Neural progenitor cell (in vitro differentiated cells): ENCODE results near the gene N4BP2. TPM values are rescaled to one million over a fixed set of nuclear protein-coding genes. Genes with fewer than 3 reads are reported as not detected.

Experiments
- DNase-seq: peaks from one replicate; pipeline ENCODE4 v3.0.0-alpha.2; 2016; ENCODE audit warnings: low spot score
- H2AFZ ChIP-seq: fragments of 200-600 bp; sonication (generic); replicated peaks from 2 replicates; pipeline ENCODE4 v1.6.1; 2016; ENCODE audit warnings: antibody characterized with exemption
- H3F3A ChIP-seq: fragments of 200-600 bp; sonication (generic); 2 replicates; pipeline ENCODE4 v1.6.1; 2016; ENCODE audit warnings: antibody characterized with exemption, low read depth
- H3K27ac ChIP-seq: fragments of 200-600 bp; sonication (generic); 2 replicates; pipeline ENCODE4 v1.5.1; 2016; ENCODE audit warnings: mild to moderate bottlenecking
- H3K27me3 ChIP-seq: fragments of 200-600 bp; sonication (generic); 2 replicates; pipeline ENCODE4 v1.6.1; 2016; ENCODE audit warnings: mild to moderate bottlenecking, moderate library complexity
- H3K36me3 ChIP-seq: fragments of 200-600 bp; sonication (generic); 2 replicates; pipeline ENCODE4 v1.5.1; 2016
- H3K4me1 ChIP-seq: fragments of 200-600 bp; sonication (generic); 2 replicates; pipeline ENCODE4 v1.6.1; 2016; ENCODE audit warnings: mixed run types
- H3K4me2 ChIP-seq: fragments of 200-600 bp; sonication (generic); 2 replicates; pipeline ENCODE4 v1.6.1; 2016
- H3K4me3 ChIP-seq: fragments of 200-600 bp; sonication (generic); 2 replicates; pipeline ENCODE4 v1.5.1; 2016
- H3K79me2 ChIP-seq: fragments of 200-600 bp; sonication (generic); 2 replicates; pipeline ENCODE4 v1.6.1; 2016; ENCODE audit warnings: low read depth
- H3K9ac ChIP-seq: fragments of 200-600 bp; sonication (generic); 2 replicates; pipeline ENCODE4 v1.6.1; 2016
- H3K9me3 ChIP-seq: fragments of 200-600 bp; sonication (generic); 2 replicates; pipeline ENCODE4 v1.5.1; 2016; ENCODE audit warnings: low read depth
- H4K20me1 ChIP-seq: fragments of 200-600 bp; sonication (generic); 2 replicates; pipeline ENCODE4 v1.6.1; 2016; ENCODE audit warnings: low read depth
- H3K27ac Mint-ChIP-seq: 3 replicates; pipeline ENCODE4 v1.8.0; 2021; ENCODE audit warnings: mixed read lengths
- H3K27me3 Mint-ChIP-seq: 2 replicates; pipeline ENCODE4 v1.8.0; 2022; ENCODE audit warnings: low read depth, mild to moderate bottlenecking, inconsistent platforms, moderate library complexity, mixed read lengths; ENCODE audit not compliant: insufficient read depth
- H3K36me3 Mint-ChIP-seq: 3 replicates; pipeline ENCODE4 v1.8.0; 2021; ENCODE audit warnings: mixed read lengths
- H3K4me1 Mint-ChIP-seq: 3 replicates; pipeline ENCODE4 v1.8.0; 2021; ENCODE audit warnings: mixed read lengths
- H3K4me3 Mint-ChIP-seq: 3 replicates; pipeline ENCODE4 v1.8.0; 2021; ENCODE audit warnings: mild to moderate bottlenecking, moderate library complexity, mixed read lengths
- H3K9me3 Mint-ChIP-seq: 3 replicates; pipeline ENCODE4 v1.8.0; 2020; ENCODE audit warnings: mixed read lengths
- CTCF ChIP-seq: fragments of 200-600 bp; sonication (generic); IDR thresholded peaks from 2 replicates; pipeline ENCODE4 v1.5.1; 2017; ENCODE audit warnings: antibody characterized with exemption, mild to moderate bottlenecking
- EZH2 ChIP-seq: fragments of 200-600 bp; sonication (generic); IDR thresholded peaks from 2 replicates; pipeline ENCODE4 v1.6.1; 2017; ENCODE audit warnings: antibody characterized with exemption, mild to moderate bottlenecking, moderate library complexity
- EZH2phosphoT487 ChIP-seq: fragments of 200-600 bp; sonication (generic); IDR thresholded peaks from 2 replicates; pipeline ENCODE4 v1.6.1; 2017; ENCODE audit warnings: antibody characterized with exemption
- total RNA-seq: library from RNA; depleted of rRNA; stranded (reverse); fragments of >200 nt; gene quantifications from 2 replicates; pipeline ENCODE4 v1.2.3, GENCODE V29; 2015; ENCODE audit warnings: low replicate concordance

Gene N4BP2
- total RNA-seq, 1 donor from 2014 or later: 80.9 TPM

GRCh38 chr4:40182954-40183353 is 126.3 kb downstream of the N4BP2 start:
- H3K27me3 Mint-ChIP-seq: no peaks in the 10 kb centered on the region

GRCh38 chr4:40183615-40184411 is 127.2 kb downstream of the N4BP2 start:
- H3K27ac Mint-ChIP-seq: no peak overlapping the region
- H3K27me3 Mint-ChIP-seq: no peaks in the 10 kb centered on the region
- H3K9ac ChIP-seq: no peak overlapping the region
- H4K20me1 ChIP-seq: no peaks in the 10 kb centered on the region
- H3K4me3 ChIP-seq: no peak overlapping the region
- H3K9me3 ChIP-seq: no peaks in the 10 kb centered on the region
- no peaks in the 10 kb centered on the region for H3K79me2 ChIP-seq
- no peak overlapping the region for H3K4me3 Mint-ChIP-seq
- H3K27ac ChIP-seq: no peak overlapping the region
- no peak for DNase-seq
- no peaks in the 10 kb centered on the region for H3K27me3 ChIP-seq
- no peak overlapping the region for H3K4me2 ChIP-seq
- H3K4me1 ChIP-seq: peaks cover 4% of the 10 kb centered on the region
- H3K9me3 Mint-ChIP-seq: no peaks in the 10 kb centered on the region
- H2AFZ ChIP-seq: no peak overlapping the region
- no peaks in the 10 kb centered on the region for H3K36me3 Mint-ChIP-seq
- H3K4me1 Mint-ChIP-seq: peaks cover 9% of the 10 kb centered on the region
- H3K36me3 ChIP-seq: no peaks in the 10 kb centered on the region
- H3F3A ChIP-seq: no peaks in the 10 kb centered on the region
- no peak for TF ChIP-seq EZH2
- TF ChIP-seq EZH2phosphoT487: no peak
- TF ChIP-seq CTCF: no peak

More at GRCh38 chr4:40182954-40183353, 126.3 kb downstream of the N4BP2 start:
- Histone ChIP-seq H3K27me3 (no peaks in the 10 kb centered on the region), H3K27ac (no peak overlapping the region), H3K9me3 (no peaks in the 10 kb centered on the region), H3F3A (no peaks in the 10 kb centered on the region), H2AFZ (no peak overlapping the region), H3K4me1 (peaks cover 7% of the 10 kb centered on the region), H3K4me3 (no peak overlapping the region), H3K4me2 (no peak overlapping the region), H4K20me1 (no peaks in the 10 kb centered on the region), H3K9ac (no peak overlapping the region), H3K79me2 (no peaks in the 10 kb centered on the region), H3K36me3 (no peaks in the 10 kb centered on the region)
- Mint-ChIP-seq H3K36me3 (no peaks in the 10 kb centered on the region), H3K4me3 (no peak overlapping the region), H3K9me3 (no peaks in the 10 kb centered on the region), H3K4me1 (peaks cover 18% of the 10 kb centered on the region), H3K27ac (no peak overlapping the region)
- no peak for TF ChIP-seq CTCF
- TF ChIP-seq EZH2phosphoT487: no peak
- DNase-seq: no peak

GRCh38 chr4:40185830-40186664 is 129.4 kb downstream of the N4BP2 start:
- H4K20me1 ChIP-seq: no peaks in the 10 kb centered on the region
- H3F3A ChIP-seq: peaks cover 4% of the 10 kb centered on the region
- no peak for TF ChIP-seq EZH2
- no peak for TF ChIP-seq CTCF
- no peak for TF ChIP-seq EZH2phosphoT487
- no peak overlapping the region for H3K9ac ChIP-seq
- no peak overlapping the region for H3K4me3 ChIP-seq
- Mint-ChIP-seq H3K27ac (no peak overlapping the region), H3K9me3 (no peaks in the 10 kb centered on the region), H3K4me1 (peaks cover 16% of the 10 kb centered on the region), H3K4me3 (no peak overlapping the region), H3K27me3 (no peaks in the 10 kb centered on the region), H3K36me3 (no peaks in the 10 kb centered on the region)
- no peak for DNase-seq
- H3K4me1 ChIP-seq: peaks cover 14% of the 10 kb centered on the region
- peak overlapping the region; percentile 65 for H2AFZ ChIP-seq
- H3K36me3 ChIP-seq: no peaks in the 10 kb centered on the region
- H3K9me3 ChIP-seq: no peaks in the 10 kb centered on the region
- no peaks in the 10 kb centered on the region for H3K27me3 ChIP-seq
- no peak overlapping the region for H3K27ac ChIP-seq
- H3K79me2 ChIP-seq: no peaks in the 10 kb centered on the region
- H3K4me2 ChIP-seq: no peak overlapping the region
